ENCODE results near the gene VAPB.

DNA sequence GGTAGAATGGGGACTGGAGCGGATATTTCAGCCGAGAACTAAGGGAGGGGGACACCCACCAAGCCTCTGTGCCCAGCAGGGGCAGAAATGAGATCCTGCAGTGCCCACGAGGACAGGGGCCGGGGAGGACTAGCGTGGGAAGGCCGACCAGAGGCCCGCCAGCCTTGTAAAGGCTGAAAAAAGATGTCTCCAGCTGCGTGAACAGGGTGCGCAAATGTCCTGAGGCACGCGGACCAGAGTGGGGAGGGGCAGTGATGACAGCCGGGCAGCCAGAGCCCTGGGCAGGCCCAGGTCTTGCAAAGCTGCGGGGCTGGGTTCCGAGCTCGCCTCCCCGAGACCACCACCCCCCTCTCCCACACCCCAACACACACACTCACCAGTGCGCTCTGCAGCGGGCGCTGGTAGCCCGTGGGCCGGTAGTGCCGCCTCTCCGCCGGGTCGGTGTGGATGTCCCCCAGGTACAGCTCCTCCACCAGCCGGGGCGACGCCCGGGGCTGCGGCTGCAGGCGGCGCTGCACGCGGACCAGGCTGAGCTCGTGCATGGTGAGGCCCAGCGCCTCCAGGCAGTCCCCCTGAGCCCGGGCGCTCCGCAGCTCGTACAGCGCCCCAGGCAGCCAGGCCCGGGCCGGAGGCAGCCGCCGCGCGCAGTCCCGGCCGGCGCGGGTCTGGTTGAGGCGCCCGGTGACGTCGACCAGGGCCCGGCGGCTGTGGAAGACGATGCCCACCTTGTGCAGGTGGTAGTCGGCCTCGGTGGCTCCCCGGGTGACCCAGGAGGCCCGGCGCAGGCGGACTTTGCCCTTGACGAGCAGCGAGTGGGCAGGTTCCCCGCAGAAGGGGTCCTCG is 77.9 kb downstream of the VAPB start:
- TF ChIP-seq CTCF (IDR thresholded peaks at IDR 0.05) (no peak), POLR2A (IDR thresholded peaks at IDR 0.05) (no peak), POLR2AphosphoS5 (IDR thresholded peaks at IDR 0.05) (no peak)
